Keratinocyte (primary cell): ENCODE results near the gene BBLN. TPM values are rescaled to one million over a fixed set of nuclear protein-coding genes. Genes with fewer than 3 reads are reported as not detected.
A peak's percentile ranks its signal among the peaks of the same experiment; 100 is the strongest.

ENCODE experiments used
- DNase-seq: peaks from one replicate; pipeline ENCODE4 v3.0.0-alpha.2; 2011; ENCODE audit warnings: low read depth, missing footprints, low spot score
- FAIRE-seq: peaks from 2 replicates; lab custom pipeline; 2011; peaks lifted over from hg19 to GRCh38; lab: Jason Lieb, UNC
- H2AFZ ChIP-seq: 2 replicates; pipeline ENCODE4 v1.6.0; 2012; ENCODE audit warnings: low read length, control low read depth, inconsistent platforms; ENCODE audit not compliant: control insufficient read depth
- H3K27ac ChIP-seq: 2 replicates; pipeline ENCODE4 v1.5.1; 2011; ENCODE audit warnings: low read length; ENCODE audit not compliant: control insufficient read depth, insufficient read depth
- H3K27me3 ChIP-seq: 3 replicates; pipeline ENCODE4 v1.6.0; 2011; ENCODE audit warnings: low read length; ENCODE audit not compliant: control insufficient read depth, insufficient read depth; ENCODE audit errors: extremely low read depth
- H3K36me3 ChIP-seq, 2 experiments: 2 replicates in 1 of 2; 3 replicates in 1 of 2; pipeline ENCODE4 v1.5.1; 2011; ENCODE audit warnings: low read length in 2 of 2, mild to moderate bottlenecking in 1 of 2; ENCODE audit not compliant: control insufficient read depth in 2 of 2, insufficient read depth in 2 of 2; ENCODE audit errors: extremely low read depth in 1 of 2
- H3K4me1 ChIP-seq: 3 replicates; pipeline ENCODE4 v1.5.1; 2011; ENCODE audit warnings: low read length; ENCODE audit not compliant: control insufficient read depth, insufficient read depth; ENCODE audit errors: extremely low read depth
- H3K4me2 ChIP-seq: 3 replicates; pipeline ENCODE4 v1.6.0; 2011; ENCODE audit warnings: low read depth, low read length; ENCODE audit not compliant: control insufficient read depth, insufficient read depth; ENCODE audit errors: extremely low read depth
- H3K4me3 ChIP-seq, 3 experiments: fragments of 200-600 bp in 1 of 3; sonication (generic) in 1 of 3; 2 replicates in 2 of 3; 3 replicates in 1 of 3; pipeline ENCODE4 v1.5.1; 2011 to 2016; ENCODE audit warnings: low read length in 3 of 3, mild to moderate bottlenecking in 3 of 3, control low read depth in 2 of 3, inconsistent platforms in 1 of 3, low read depth in 1 of 3, mixed read lengths in 1 of 3, mixed run types in 1 of 3, moderate library complexity in 1 of 3; ENCODE audit not compliant: control insufficient read depth in 2 of 3, insufficient read depth in 2 of 3; ENCODE audit errors: extremely low read depth in 1 of 3
- H3K79me2 ChIP-seq: 2 replicates; pipeline ENCODE4 v1.6.0; 2012; ENCODE audit warnings: low read length; ENCODE audit not compliant: control insufficient read depth, insufficient read depth
- H3K9ac ChIP-seq: 3 replicates; pipeline ENCODE4 v1.6.0; 2011; ENCODE audit warnings: low read length; ENCODE audit not compliant: control insufficient read depth, insufficient read depth; ENCODE audit errors: extremely low read depth
- H3K9me1 ChIP-seq: 3 replicates; pipeline ENCODE4 v1.6.0; 2011; ENCODE audit warnings: low read length; ENCODE audit not compliant: control insufficient read depth, insufficient read depth; ENCODE audit errors: extremely low read depth
- H3K9me3 ChIP-seq: 2 replicates; pipeline ENCODE4 v1.5.1; 2012; ENCODE audit warnings: low read depth, low read length; ENCODE audit not compliant: control insufficient read depth
- H4K20me1 ChIP-seq: 3 replicates; pipeline ENCODE4 v1.6.0; 2011; ENCODE audit warnings: low read length; ENCODE audit not compliant: control insufficient read depth, insufficient read depth; ENCODE audit errors: extremely low read depth
- EZH2 ChIP-seq: IDR thresholded peaks from one replicate; pipeline ENCODE4 v1.6.1; 2012; ENCODE audit warnings: inconsistent platforms, mild to moderate bottlenecking, low read length, moderate library complexity
- dilution Hi-C: fragments of 300-500 bp; cut with MboI; formaldehyde crosslinking; loops from one replicate; pipeline ENCODE4 v1.7.0; 2020; ENCODE audit warnings: low sequenced_read_pairs; ENCODE audit not compliant: extremely low pct_ligation_motif_present
- polyA plus RNA-seq, 5 experiments: library from polyadenylated mRNA; depleted of rRNA in 3 of 5; stranded (reverse) in 3 of 5; stranded (forward) in 1 of 5; unstranded in 1 of 5; fragments of >200 nt; gene quantifications; 1 replicate in 1 of 5; 2 replicates in 3 of 5; 3 replicates in 1 of 5; pipeline versions ENCODE4 v1.2.1 to v1.2.3, GENCODE V29; 2011 to 2012; ENCODE audit warnings: missing spikeins in 2 of 5, low read depth in 1 of 5, low replicate concordance in 1 of 5
- TF ChIP-seq, protein P1 (sequence below), 3 experiments: IDR thresholded peaks in 1 of 3; conservative IDR thresholded peaks in 1 of 3; optimal IDR thresholded peaks in 1 of 3; 2 replicates in 2 of 3; 3 replicates in 1 of 3; pipeline versions ENCODE3 to v1.5.1; 2011; ENCODE audit warnings: low read length in 3 of 3, mild to moderate bottlenecking in 3 of 3, moderate library complexity in 2 of 3, control low read depth in 1 of 3, inconsistent platforms in 1 of 3; ENCODE audit not compliant: insufficient read depth in 2 of 3; ENCODE audit errors: extremely low read depth in 1 of 3

BBLN gene
- polyA plus RNA-seq, 1 donor (not counting 4 experiments of a cell fraction or from before 2014, with no cell fraction given) = 35.9 TPM

GRCh38 chr9:128160603-128160987 is 530 bp downstream of the BBLN start:
- H3K4me2 ChIP-seq = peak overlapping the region; percentile 94
- H3K9ac ChIP-seq = peak overlapping the region; percentile 87
- H3K4me3 ChIP-seq = peak overlapping the region; percentile 89 to 92 (median 90)
- TF ChIP-seq, protein P1, sequence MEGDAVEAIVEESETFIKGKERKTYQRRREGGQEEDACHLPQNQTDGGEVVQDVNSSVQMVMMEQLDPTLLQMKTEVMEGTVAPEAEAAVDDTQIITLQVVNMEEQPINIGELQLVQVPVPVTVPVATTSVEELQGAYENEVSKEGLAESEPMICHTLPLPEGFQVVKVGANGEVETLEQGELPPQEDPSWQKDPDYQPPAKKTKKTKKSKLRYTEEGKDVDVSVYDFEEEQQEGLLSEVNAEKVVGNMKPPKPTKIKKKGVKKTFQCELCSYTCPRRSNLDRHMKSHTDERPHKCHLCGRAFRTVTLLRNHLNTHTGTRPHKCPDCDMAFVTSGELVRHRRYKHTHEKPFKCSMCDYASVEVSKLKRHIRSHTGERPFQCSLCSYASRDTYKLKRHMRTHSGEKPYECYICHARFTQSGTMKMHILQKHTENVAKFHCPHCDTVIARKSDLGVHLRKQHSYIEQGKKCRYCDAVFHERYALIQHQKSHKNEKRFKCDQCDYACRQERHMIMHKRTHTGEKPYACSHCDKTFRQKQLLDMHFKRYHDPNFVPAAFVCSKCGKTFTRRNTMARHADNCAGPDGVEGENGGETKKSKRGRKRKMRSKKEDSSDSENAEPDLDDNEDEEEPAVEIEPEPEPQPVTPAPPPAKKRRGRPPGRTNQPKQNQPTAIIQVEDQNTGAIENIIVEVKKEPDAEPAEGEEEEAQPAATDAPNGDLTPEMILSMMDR (optimal IDR thresholded peaks at IDR 0.05 in 1 of 3, IDR thresholded peaks at IDR 0.05 in 1 of 3, conservative IDR thresholded peaks at IDR 0.05 in 1 of 3; ENCODE audit: extremely low read depth in 1 of 3, insufficient read depth in 2 of 3, low read length in 3 of 3) = no peak
- TF ChIP-seq EZH2 = no peak
- peaks cover 5% of the 10 kb centered on the region for H3K79me2 ChIP-seq
- peak overlapping the region; percentile 66 for H3K27ac ChIP-seq
- FAIRE-seq = no peak
- H3K36me3 ChIP-seq = peaks cover 16 to 18% of the 10 kb centered on the region in 2 experiments
- no peak for DNase-seq
- dilution Hi-C loops = no loop called here
- no peaks in the 10 kb centered on the region for H3K9me3 ChIP-seq
- peak overlapping the region; percentile 86 for H2AFZ ChIP-seq
- no peaks in the 10 kb centered on the region for H3K27me3 ChIP-seq
- peaks cover 19% of the 10 kb centered on the region for H3K4me1 ChIP-seq
- peaks cover 3% of the 10 kb centered on the region for H4K20me1 ChIP-seq
- H3K9me1 ChIP-seq = no peaks in the 10 kb centered on the region

GRCh38 chr9:128161215-128161902 is 1.3 kb downstream of the BBLN start:
- peaks cover 5% of the 10 kb centered on the region for H3K79me2 ChIP-seq
- peaks cover 3% of the 10 kb centered on the region for H4K20me1 ChIP-seq
- H3K27ac ChIP-seq = peak overlapping the region; percentile 26
- H3K27me3 ChIP-seq = no peaks in the 10 kb centered on the region
- no peak overlapping the region for H2AFZ ChIP-seq
- H3K4me2 ChIP-seq = peak overlapping the region; percentile 94
- FAIRE-seq = no peak
- peaks cover 18 to 24% of the 10 kb centered on the region in 2 experiments for H3K36me3 ChIP-seq
- no peaks in the 10 kb centered on the region for H3K9me1 ChIP-seq
- dilution Hi-C loops = no loop called here
- peak overlapping the region; percentile 89 to 92 (median 90) for H3K4me3 ChIP-seq
- H3K9me3 ChIP-seq = no peaks in the 10 kb centered on the region
- TF ChIP-seq, protein P1 (optimal IDR thresholded peaks at IDR 0.05 in 1 of 3, IDR thresholded peaks at IDR 0.05 in 1 of 3, conservative IDR thresholded peaks at IDR 0.05 in 1 of 3; ENCODE audit: extremely low read depth in 1 of 3, insufficient read depth in 2 of 3, low read length in 3 of 3) = no peak
- H3K4me1 ChIP-seq = peaks cover 19% of the 10 kb centered on the region
- DNase-seq = no peak
- no peak overlapping the region for H3K9ac ChIP-seq
